Measurements from ENCODE around the gene PDILT.

- TF ChIP-seq CTCF (conservative IDR thresholded peaks at IDR 0.05; ENCODE audit: low read depth, low read length) (no peak), EZH2 (IDR thresholded peaks at IDR 0.05; ENCODE audit: low read length, unreplicated experiment) (no peak)
These were observed 7.0 kb downstream of the PDILT start for GRCh38 chr16:20397468-20398074.
